HEK293T (cell line): ENCODE results near the gene TRIM26.

Source experiments
- CTCF ChIA-PET: fragments of 350-600 bp; formaldehyde crosslinking; extraction: SDS; loops from one replicate; lab custom pipeline; 2021; ENCODE audit warnings: antibody characterized with exemption, inconsistent platforms; lab: Yijun Ruan, JAX
- POLR2A ChIA-PET: fragments of 350-600 bp; formaldehyde crosslinking; extraction: SDS; loops from one replicate; lab custom pipeline; 2020; ENCODE audit warnings: antibody characterized with exemption, inconsistent platforms; lab: Yijun Ruan, JAX
- DNase-seq: peaks from one replicate; pipeline ENCODE4 v3.0.0; 2012; ENCODE audit warnings: mixed read lengths; ENCODE audit errors: extremely low spot score
- ARNT ChIP-seq: fragments of 450-650 bp; IDR thresholded peaks from 2 replicates; pipeline ENCODE4 v1.6.1; 2017; ENCODE audit warnings: mild to moderate bottlenecking
- BHLHE40 ChIP-seq: fragments of 450-650 bp; IDR thresholded peaks from 2 replicates; pipeline ENCODE4 v1.6.1; 2016; ENCODE audit warnings: mild to moderate bottlenecking, moderate library complexity, borderline replicate concordance
- CTBP1 ChIP-seq: fragments of 450-650 bp; IDR thresholded peaks from 2 replicates; pipeline ENCODE4 v1.6.1; 2016; ENCODE audit warnings: borderline replicate concordance
- ELF4 ChIP-seq: fragments of 450-650 bp; IDR thresholded peaks from 2 replicates; pipeline ENCODE4 v1.6.1; 2017; ENCODE audit warnings: antibody characterized with exemption
- FOXA1 ChIP-seq: fragments of 450-650 bp; IDR thresholded peaks from 2 replicates; pipeline ENCODE4 v1.6.1; 2016; ENCODE audit warnings: mild to moderate bottlenecking
- FOXK2 ChIP-seq: fragments of 450-650 bp; IDR thresholded peaks from 2 replicates; pipeline ENCODE4 v1.6.1; 2016; ENCODE audit warnings: mild to moderate bottlenecking
- FOXM1 ChIP-seq: fragments of 450-650 bp; IDR thresholded peaks from 2 replicates; pipeline ENCODE4 v1.6.1; 2017; ENCODE audit warnings: mild to moderate bottlenecking, borderline replicate concordance
- HDGF ChIP-seq: fragments of 450-650 bp; IDR thresholded peaks from 2 replicates; pipeline ENCODE4 v1.6.1; 2017; ENCODE audit warnings: antibody characterized with exemption, borderline replicate concordance
- L3MBTL2 ChIP-seq: fragments of 450-650 bp; conservative IDR thresholded peaks from 2 replicates; pipeline ENCODE4 v1.6.1; 2016; ENCODE audit warnings: mild to moderate bottlenecking
- LEF1 ChIP-seq: fragments of 450-650 bp; IDR thresholded peaks from 2 replicates; pipeline ENCODE4 v1.6.1; 2017; ENCODE audit warnings: mild to moderate bottlenecking, borderline replicate concordance
- NFRKB ChIP-seq: fragments of 450-650 bp; IDR thresholded peaks from 2 replicates; pipeline ENCODE4 v1.6.1; 2016; ENCODE audit warnings: mild to moderate bottlenecking, moderate library complexity
- SP1 ChIP-seq: fragments of 450-650 bp; IDR thresholded peaks from 2 replicates; pipeline ENCODE4 v1.6.1; 2017
- SUZ12 ChIP-seq: fragments of 450-650 bp; IDR thresholded peaks from 2 replicates; pipeline ENCODE4 v1.6.1; 2016; ENCODE audit warnings: mild to moderate bottlenecking
- TARDBP ChIP-seq: fragments of 450-650 bp; IDR thresholded peaks from 2 replicates; pipeline ENCODE4 v1.6.1; 2016
- ZNF384 ChIP-seq: fragments of 450-650 bp; IDR thresholded peaks from 2 replicates; pipeline ENCODE4 v1.6.1; 2016
- TF ChIP-seq, protein P1 (sequence below): fragments of 450-650 bp; IDR thresholded peaks from 2 replicates; pipeline ENCODE4 v1.6.1; 2016

TRIM26 gene

DNA sequence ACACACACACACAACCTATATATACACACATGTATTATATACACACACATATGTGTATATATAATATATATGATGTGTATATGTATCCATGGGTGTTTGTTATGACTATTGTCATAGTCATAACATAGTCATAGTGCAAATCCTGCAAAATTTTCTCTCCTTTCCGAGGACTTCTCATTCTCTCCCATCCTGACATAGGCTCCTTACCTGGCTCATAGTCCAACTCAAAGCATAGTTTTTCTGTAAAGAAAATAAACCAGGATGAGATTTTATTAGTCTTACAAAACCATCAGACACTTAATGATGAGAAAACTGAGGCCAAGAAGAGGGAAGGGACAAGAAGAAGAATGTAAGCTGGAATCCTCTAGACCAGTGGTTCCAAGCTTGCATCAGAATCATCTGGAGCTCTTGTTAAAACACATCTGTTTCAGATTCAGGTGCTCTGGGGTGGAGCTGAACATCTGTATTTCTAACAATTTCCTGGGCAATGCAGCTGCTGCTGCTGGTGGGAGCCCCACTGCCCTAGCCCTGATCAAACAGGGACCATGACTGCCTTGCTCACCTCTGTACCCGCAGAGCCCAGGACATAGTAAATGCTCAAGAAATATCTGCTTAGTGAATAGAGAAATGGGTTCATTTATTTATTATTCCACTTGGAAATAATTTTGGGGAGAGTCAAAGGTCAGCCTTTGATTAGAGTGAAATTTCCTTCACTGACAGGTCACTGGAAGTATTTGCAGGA lies 57.5 kb downstream of the TRIM26 start:
- POLR2A ChIA-PET, result interaction anchor here (0.6 to 1.0 kb wide), 2 partner anchors 54 to 89 kb away, joined by 3 read pairs; partner anchors contain the start of gene PPP1R11

DNA sequence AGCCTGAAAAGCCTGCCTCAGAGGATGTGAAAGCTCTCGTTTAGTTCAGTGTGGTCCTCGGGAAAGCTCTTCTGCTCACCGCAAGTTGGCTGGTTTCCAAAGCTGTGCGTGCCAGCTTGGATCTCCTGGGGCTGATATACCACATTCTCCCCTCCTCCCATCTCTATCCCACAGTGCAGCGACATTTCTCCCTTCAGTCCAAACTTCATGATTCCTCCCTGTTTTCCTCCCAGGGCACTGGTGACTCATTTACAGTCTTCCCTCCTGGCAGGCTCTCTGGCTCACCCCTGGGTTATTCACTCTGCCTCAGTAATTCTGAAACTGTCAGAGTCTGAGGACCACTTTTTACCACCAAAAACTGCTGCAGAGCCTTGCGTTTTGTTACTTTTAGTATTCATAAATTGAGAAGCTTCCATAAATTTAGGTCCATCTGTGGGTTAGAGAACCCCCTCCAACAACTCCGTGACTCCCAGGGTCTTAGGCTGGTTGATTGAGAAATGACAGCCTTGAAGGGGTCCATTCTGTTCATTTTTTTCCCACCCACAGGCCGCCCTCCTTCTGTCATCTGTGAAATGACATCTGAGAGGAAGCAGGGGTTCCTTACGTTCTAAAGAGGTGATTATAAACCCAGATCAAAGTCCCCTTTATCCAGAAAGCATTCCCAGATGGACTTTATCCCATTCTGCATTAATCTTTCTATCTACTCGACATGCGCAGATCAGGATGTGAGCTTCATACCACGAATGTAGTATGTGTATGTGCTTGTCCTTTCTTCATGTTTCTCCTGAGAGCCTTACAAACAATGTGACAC lies 58.3 kb downstream of the TRIM26 start:
- ChIA-PET CTCF (interaction anchor here (1.0 to 1.5 kb wide), 2 partner anchors 24 to 29 kb away, joined by 3 to 4 read pairs; no protein-coding TSS in a partner anchor), POLR2A (interaction anchor here (0.6 to 1.1 kb wide), 3 partner anchors 53 to 94 kb away, joined by 3 read pairs; partner anchors contain the start of genes POLR1H and PPP1R11)
- DNase-seq, result no peak
- no peak for TF ChIP-seq SP1
- no peak for TF ChIP-seq FOXK2
- no peak for TF ChIP-seq BHLHE40
- TF ChIP-seq L3MBTL2, result no peak
- no peak for TF ChIP-seq CTBP1
- TF ChIP-seq TARDBP, result no peak
- no peak for TF ChIP-seq ELF4
- no peak for TF ChIP-seq NFRKB
- no peak for TF ChIP-seq LEF1
- TF ChIP-seq, protein P1, sequence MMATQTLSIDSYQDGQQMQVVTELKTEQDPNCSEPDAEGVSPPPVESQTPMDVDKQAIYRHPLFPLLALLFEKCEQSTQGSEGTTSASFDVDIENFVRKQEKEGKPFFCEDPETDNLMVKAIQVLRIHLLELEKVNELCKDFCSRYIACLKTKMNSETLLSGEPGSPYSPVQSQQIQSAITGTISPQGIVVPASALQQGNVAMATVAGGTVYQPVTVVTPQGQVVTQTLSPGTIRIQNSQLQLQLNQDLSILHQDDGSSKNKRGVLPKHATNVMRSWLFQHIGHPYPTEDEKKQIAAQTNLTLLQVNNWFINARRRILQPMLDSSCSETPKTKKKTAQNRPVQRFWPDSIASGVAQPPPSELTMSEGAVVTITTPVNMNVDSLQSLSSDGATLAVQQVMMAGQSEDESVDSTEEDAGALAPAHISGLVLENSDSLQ, result no peak
- no peak for TF ChIP-seq HDGF
- TF ChIP-seq ARNT, result no peak
- TF ChIP-seq FOXA1, result no peak
- no peak for TF ChIP-seq FOXM1
- no peak for TF ChIP-seq ZNF384
- no peak for TF ChIP-seq SUZ12

More for the DNA sequence above, 57.5 kb downstream of the TRIM26 start:
- TF ChIP-seq, protein P1, result no peak
- no peak for TF ChIP-seq SUZ12
- no peak for TF ChIP-seq SP1
- TF ChIP-seq NFRKB, result no peak
- no peak for TF ChIP-seq FOXM1
- CTCF ChIA-PET, result interaction anchor here (1.5 kb wide), 1 partner anchor 30 kb away, joined by 3 read pairs; no protein-coding TSS in a partner anchor
- DNase-seq, result no peak

DNA sequence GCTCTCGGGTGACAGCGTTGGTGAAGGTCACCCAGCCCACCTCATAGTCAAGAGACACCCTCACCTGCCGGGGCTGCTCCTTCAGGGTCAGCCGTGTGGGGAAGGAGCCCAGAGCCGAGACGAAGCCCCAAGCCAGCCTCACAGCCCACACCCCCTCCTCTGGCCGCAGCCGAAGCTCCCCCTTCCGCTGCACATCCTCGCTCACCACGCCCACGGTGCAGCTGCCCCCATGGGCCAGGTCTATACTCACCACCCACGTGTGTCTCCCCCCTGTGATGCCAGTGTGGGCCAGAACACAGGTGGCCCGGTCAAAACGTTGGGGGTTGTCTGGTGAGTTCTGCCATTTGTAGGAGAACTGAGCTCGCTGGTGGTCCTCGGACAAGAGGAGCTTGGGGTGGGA lies 59.1 kb downstream of the TRIM26 start:
- TF ChIP-seq FOXK2, result no peak
- no peak for TF ChIP-seq CTBP1
- TF ChIP-seq SP1, result no peak
- TF ChIP-seq BHLHE40, result no peak
- TF ChIP-seq SUZ12, result no peak
- no peak for TF ChIP-seq L3MBTL2
- no peak for TF ChIP-seq HDGF
- no peak for TF ChIP-seq FOXA1
- TF ChIP-seq LEF1, result no peak
- no peak for TF ChIP-seq NFRKB
- no peak for TF ChIP-seq ARNT
- no peak for TF ChIP-seq TARDBP
- no peak for TF ChIP-seq ZNF384
- no peak for TF ChIP-seq ELF4
- TF ChIP-seq, protein P1, result no peak
- no peak for TF ChIP-seq FOXM1
- ChIA-PET CTCF (interaction anchor here (1.0 kb wide), 1 partner anchor 23 kb away, joined by 4 read pairs; no protein-coding TSS in a partner anchor), POLR2A (interaction anchor here (1.0 to 1.1 kb wide), 2 partner anchors 16 to 93 kb away, joined by 3 read pairs; partner anchors contain the start of gene POLR1H)
- no peak for DNase-seq

DNA sequence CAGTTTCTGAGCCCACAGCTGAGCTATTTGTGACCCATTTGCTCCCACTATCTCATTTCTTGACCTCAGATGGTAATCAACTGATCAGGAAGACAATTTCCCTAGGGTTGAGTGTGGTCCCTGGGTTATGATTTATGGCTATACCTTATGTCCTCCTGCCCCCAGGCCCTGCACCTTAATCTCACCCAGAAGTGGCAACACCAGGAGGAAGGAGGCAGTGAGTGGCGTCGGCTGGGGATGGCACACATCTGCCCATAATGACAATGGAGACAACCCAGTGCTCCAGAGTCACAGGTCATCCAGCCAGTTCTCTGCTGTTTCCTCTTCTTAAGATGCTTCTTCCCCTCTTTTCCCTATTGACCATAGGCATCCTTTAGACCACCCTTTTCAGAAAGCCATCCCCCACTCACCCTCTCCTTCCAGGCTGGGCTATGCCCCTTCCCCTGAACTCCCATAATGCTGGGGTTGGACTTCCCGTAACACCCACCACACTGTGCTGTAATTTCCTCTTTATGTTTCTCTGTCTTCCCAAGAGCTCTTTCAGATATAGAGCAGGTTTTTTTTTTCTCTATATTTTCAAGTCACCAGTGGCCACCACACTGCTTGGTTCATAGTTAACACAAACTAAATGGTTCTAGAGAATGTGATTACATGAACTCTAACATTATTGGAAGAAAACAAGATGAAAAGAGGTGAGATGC lies 60.1 kb downstream of the TRIM26 start:
- DNase-seq, result no peak
- ChIA-PET POLR2A (interaction anchor here (1.0 kb wide), 1 partner anchor 17 kb away, joined by 3 read pairs; no protein-coding TSS in a partner anchor), CTCF (interaction anchor here (1.2 kb wide), 1 partner anchor 22 kb away, joined by 4 read pairs; no protein-coding TSS in a partner anchor)
- TF ChIP-seq ARNT, result no peak
- TF ChIP-seq FOXA1, result no peak
- no peak for TF ChIP-seq CTBP1
- TF ChIP-seq ZNF384, result no peak
- TF ChIP-seq ELF4, result no peak
- TF ChIP-seq LEF1, result no peak
- TF ChIP-seq L3MBTL2, result no peak
- TF ChIP-seq SUZ12, result no peak
- TF ChIP-seq FOXK2, result no peak
- no peak for TF ChIP-seq SP1
- TF ChIP-seq NFRKB, result no peak
- no peak for TF ChIP-seq HDGF
- TF ChIP-seq, protein P1, result no peak
